Dermis microvascular lymphatic vessel endothelial cell (primary cell): ENCODE measurements around the gene ODF4. TPM values are rescaled to one million over a fixed set of nuclear protein-coding genes. Genes with fewer than 3 reads are reported as not detected.
"Not testable (repeated sequence)": the region's sequence is repeated elsewhere in the genome, so short reads cannot be mapped to it uniquely, and the experiment has no call there.

ENCODE experiments used
- DNase-seq, 2 donors: peaks; one replicate each; pipeline versions ENCODE4 v3.0.0 to v3.0.0-alpha.2; 2010; ENCODE audit warnings: low read depth in 2 of 2
- total RNA-seq: library from RNA; depleted of rRNA; stranded (reverse); fragments of >200 nt; gene quantifications from 2 replicates; pipeline ENCODE4 v1.2.1, GENCODE V29; 2014

ODF4 gene
- total RNA-seq, 1 donor from 2014 or later = not detected

GRCh38 chr17:8326511-8327302, 12.9 kb upstream of the ODF4 start:
- peak in 1 of 2 donors; percentile 37 for DNase-seq

GRCh38 chr17:8327303-8327649, 12.4 kb upstream of the ODF4 start:
- DNase-seq = no peak

GRCh38 chr17:8332128-8332527, 7.5 kb upstream of the ODF4 start:
- DNase-seq = no peak

- DNase-seq = no peak
These were observed 7.0 kb upstream of the ODF4 start for GRCh38 chr17:8332688-8333087.

GRCh38 chr17:8333281-8333680, 6.4 kb upstream of the ODF4 start:
- DNase-seq = no peak

DNA sequence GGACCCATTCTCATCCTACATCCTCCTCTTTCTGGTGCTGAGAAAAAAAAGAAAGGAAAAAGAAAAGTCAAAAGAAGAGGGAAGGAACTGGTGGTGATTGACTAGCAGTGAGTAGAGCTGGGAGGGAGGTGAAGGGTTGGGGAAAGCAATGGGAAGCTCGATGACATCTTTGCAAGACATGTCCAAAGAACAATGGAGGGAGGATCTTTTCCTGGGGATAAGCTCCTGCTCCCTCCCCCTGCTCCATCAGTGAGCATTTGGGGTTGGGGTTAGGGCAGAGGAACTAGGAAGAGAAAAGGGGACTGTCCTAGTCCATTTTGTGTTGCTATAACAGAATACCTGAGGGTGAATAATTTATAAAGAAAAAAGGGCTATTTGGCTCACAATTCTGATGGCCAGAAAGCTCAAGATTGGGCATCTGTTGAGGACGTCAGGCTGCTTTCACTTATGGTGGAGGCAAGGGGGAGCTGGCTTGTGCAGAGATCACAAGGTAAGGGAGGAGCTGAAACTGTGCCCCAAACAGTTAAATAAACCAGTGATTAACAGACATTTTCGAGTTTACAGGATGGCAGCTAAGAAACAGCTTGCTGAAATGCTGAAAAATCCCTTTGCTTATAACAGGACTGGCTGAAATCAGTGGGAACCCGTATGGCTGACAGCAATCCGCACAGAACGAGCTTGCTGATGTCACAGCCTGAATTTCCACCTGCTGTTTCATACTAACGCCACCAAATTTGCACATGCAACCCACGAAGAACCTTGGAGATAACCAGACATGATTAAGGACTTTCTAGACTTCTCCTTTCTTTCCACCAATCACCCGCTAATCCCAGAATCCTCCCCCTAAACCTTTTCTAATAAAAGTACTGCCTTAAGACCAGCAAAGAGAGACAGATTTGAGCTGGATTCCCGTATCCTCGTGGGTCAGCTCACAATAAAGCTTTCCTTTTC, 1.6 kb upstream of the ODF4 start:
- DNase-seq = no peak

DNA sequence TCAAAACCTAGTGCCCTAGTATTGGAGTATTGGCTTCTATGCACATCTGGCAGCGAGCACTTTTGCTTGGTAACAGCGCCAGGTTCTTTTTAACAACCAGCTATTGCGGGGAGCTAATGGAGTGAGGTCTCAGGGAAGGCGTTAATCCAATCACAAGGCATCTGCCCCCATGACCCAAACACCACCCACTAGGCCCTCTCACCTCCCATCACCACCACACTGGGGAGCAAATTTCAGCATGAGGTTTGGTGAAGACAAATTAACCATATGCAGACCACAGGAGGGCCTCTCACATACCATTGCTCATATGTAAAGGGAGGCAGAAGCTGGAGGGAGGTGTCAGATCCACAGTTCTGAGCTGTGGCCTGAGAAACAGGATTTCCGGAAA, 893 bp upstream of the ODF4 start:
- no peak for DNase-seq

- DNase-seq = no peak
These were observed 1.8 kb downstream of the ODF4 start for GRCh38 chr17:8341456-8341855.

GRCh38 chr17:8345052-8345690, 5.5 kb downstream of the ODF4 start:
- no peak for DNase-seq

DNA sequence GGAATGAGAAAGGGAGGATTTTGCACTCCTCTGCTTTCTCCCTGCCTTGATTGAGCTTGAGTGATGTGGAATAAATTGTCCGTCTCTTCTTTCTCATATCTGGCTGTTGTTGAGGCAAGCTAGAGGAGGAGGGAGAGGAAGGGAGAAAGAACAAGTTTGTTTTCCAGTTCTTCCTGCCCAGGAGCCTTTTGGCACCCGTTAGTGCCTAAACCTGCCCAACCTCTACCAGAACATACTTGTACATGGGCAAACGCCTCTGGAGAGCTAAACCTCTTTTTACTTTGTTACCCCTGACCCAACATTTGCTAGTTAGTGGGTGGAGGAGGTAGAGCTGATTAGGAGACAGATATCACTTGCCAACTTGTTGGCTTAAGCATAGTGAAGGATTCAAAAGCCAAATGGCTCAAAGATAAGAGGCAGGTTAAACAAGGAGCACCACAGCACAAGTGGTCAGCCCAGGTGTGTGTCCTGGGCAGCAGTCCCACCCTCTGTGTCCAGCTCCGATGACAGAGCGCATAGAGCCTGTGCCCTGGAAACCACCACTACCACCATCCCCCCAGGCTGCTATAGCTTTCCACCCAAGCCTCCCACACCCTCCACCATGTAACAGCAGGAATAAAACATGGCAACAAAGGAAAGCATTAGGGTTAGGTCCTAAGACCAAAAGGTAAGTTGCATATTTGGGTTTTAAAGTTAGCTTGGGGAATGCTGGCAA, 6.5 kb downstream of the ODF4 start:
- no peak for DNase-seq

DNA sequence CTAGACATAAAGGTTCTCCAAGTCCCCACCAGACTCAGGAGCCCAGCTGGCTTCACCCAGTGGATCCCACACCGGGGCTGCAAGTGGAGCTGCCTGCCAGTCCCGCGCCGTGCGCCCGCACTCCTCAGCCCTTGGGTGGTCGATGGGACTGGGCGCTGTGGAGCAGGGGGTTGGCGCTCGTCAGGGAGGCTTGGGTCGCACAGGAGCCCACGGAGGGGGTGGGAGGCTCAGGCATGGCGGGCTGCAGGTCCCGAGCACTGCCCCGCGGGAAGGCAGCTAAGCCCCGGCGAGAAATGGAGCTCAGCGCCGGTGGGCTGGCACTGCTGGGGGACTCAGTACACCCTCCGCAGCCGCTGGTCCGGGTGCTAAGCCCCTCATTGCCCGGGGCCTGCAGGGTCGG, 7.4 kb downstream of the ODF4 start:
- DNase-seq = not testable (repeated sequence)

DNA sequence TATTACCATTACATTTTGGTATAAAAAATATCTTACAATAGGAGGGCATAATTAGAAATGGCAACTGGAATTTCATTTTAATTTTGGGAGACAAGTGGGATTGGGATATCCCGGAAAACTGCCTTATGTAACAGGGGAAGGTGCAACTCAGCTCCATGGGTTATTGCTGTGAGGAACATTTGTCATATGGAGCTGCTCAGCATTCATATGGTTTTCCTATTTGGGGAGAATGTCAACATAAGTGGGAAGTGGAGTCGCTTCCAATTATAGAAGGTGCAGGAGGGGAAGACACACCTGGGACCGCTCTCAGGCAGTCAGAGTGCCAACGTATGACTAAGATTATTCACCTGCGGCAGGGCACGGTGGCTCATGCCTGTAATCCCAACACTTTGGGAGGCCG, 10.7 kb downstream of the ODF4 start:
- no peak for DNase-seq

- no peak for DNase-seq
These were observed 14.1 kb downstream of the ODF4 start for GRCh38 chr17:8353736-8354135.

GRCh38 chr17:8354236-8354635, 14.6 kb downstream of the ODF4 start:
- no peak for DNase-seq

GRCh38 chr17:8357910-8358309, 18.3 kb downstream of the ODF4 start:
- DNase-seq = no peak

DNA sequence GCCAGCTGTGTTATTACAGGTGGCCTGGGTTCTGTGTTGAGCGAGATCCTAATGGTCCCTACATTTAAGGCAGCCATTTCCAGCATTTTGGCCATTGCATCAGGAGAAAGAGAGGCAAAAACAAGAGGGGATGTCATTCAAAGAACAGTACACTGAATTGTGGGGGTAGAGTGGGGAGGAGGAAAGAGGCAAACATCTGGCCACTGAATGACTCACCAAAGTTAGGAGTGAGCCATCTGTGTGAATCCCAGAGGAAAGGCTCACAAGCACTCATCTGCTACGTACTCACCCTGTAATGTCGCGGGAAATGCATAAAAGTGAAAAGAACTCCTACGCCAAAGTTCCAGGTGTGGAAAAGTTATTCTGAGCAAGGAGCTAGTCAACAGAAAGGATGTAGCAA, 20.1 kb downstream of the ODF4 start:
- peak; percentile 87 to 95 for DNase-seq

DNA sequence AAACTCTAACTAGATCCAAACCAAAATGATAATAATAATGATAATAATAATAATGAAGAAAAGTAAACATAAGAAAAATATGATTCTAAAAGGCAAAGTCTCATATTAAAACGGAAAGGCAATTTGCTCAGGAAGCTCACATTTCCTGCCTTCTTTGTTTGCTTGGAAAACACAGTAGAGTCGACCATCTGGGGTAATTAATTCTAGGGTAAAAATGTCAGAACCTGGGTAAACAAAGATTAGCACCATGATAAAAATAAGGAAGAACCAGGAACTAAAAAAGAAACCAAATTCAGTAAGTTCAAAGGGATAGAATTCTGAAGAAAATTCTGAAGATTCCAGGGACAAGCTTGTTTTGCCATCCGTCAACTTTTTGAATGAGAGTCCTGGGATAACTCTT, 20.6 kb downstream of the ODF4 start:
- peak; percentile 73 to 86 for DNase-seq

DNA sequence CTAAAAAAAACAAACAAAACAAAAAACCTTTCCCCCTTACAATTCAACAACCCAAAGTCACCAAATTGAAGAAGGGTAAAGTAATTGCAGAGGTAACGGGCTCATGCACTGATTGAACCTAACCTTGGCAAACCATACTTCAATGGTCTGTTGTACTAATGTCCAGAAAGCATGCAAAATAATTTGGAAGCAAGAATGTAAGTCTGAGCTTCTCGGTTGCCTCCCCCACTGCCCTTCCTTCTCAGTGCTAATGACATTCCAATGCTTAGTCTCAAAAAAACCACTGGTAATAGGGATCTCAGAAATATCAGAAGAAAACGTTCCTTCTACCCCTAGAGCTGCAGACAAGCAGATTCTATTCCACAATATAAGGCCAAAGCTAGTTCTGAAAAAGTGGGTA, 21.1 kb downstream of the ODF4 start:
- peak in 1 of 2 donors; percentile 43 for DNase-seq

- no peak for DNase-seq
These were observed 23.2 kb downstream of the ODF4 start for GRCh38 chr17:8362651-8363332.

- DNase-seq = peak in 1 of 2 donors; percentile 70
These were observed 25.5 kb downstream of the ODF4 start for GRCh38 chr17:8365143-8365542.

DNA sequence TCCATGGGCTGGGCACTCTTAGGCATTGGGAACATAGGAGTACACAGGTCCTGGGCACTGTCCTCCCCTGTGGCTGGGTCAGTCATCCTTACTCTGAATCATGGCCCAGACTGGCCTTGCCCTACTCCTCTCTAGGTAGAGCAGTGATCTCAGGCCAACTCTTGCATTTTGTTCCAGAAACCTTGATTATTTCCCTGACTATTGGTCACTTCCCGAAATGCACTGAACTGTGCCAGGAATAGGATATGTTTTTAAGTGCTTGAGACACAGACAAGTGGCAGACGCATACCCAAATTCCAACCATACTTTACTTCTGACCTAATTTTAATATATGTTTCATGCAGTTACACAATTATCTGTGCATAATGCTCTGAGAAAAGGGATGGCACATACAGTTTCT, 26.6 kb downstream of the ODF4 start:
- DNase-seq = peak in 1 of 2 donors; percentile 80
